ENCODE results near the gene FLRT2. TPM values are rescaled to one million over a fixed set of nuclear protein-coding genes. Genes with fewer than 3 reads are reported as not detected.

FLRT2 gene
- total and polyA plus RNA-seq, 9 of the 15 experiments (the other 6 are each of a cell fraction or from before 2014, with no cell fraction given) = 0.02 TPM; not detected in 8

GRCh38 chr14:85663256-85663655, 133.3 kb downstream of the FLRT2 start:
- no peaks in the 10 kb centered on the region for H3K9me1 ChIP-seq (ENCODE audit: control insufficient read depth, insufficient read depth, low read length)
- H3K9ac ChIP-seq (ENCODE audit: insufficient read depth in 1 of 2, low read depth in 2 of 2, low read length in 2 of 2) = no peak overlapping the region
- no TSS peak for BruUV-seq (replicated peaks)
- H3K4me2 ChIP-seq (ENCODE audit: insufficient read depth, low read length) = no peak overlapping the region
- no peak for FAIRE-seq
- H3K4me1 ChIP-seq (replicated peaks in 1 of 2; ENCODE audit: control insufficient read depth in 2 of 2, insufficient read depth in 2 of 2, low read length in 2 of 2) = no peaks in the 10 kb centered on the region
- POLR2A ChIA-PET = no interaction called here
- H3K79me2 ChIP-seq (ENCODE audit: control insufficient read depth, insufficient read depth, low read length) = no peaks in the 10 kb centered on the region
- CTCF ChIA-PET (ENCODE audit: low intra/inter-chr PET ratio) = no interaction called here
- no peak for ATAC-seq
- WGBS (ENCODE audit: insufficient coverage, low coverage, missing lambda C conversion rate) = 0% methylated on average over 2 of the region's 2 CpGs
- H3K27me3 ChIP-seq (ENCODE audit: control insufficient read depth in 2 of 2, insufficient read depth in 2 of 2, low read length in 2 of 2) = no peaks in the 10 kb centered on the region
- in situ Hi-C loops (cut with MboI) = no loop called here
- H2AFZ ChIP-seq (ENCODE audit: low read depth, low read length) = no peak overlapping the region
- DNase-seq (ENCODE audit: extremely low read depth in 1 of 4, low spot score in 3 of 4) = no peak
- TF ChIP-seq ZNF695 (CRISPR knock-in tag; IDR thresholded peaks at IDR 0.05) (no peak), CHAMP1 (IDR thresholded peaks at IDR 0.05) (no peak), MXI1 (IDR thresholded peaks at IDR 0.05; ENCODE audit: low read depth, low read length) (no peak), ZNF740 (CRISPR knock-in tag; IDR thresholded peaks at IDR 0.05) (no peak), ZNF740 (tag; IDR thresholded peaks at IDR 0.05) (no peak), ZNF444 (CRISPR knock-in tag; IDR thresholded peaks at IDR 0.05) (no peak), SIRT6 (IDR thresholded peaks at IDR 0.05; ENCODE audit: low read depth, low read length) (no peak), ZNF766 (CRISPR knock-in tag; conservative IDR thresholded peaks at IDR 0.05) (no peak), GATA2 (CRISPR knock-in tag; IDR thresholded peaks at IDR 0.05) (no peak), ADNP (tag; IDR thresholded peaks at IDR 0.05) (no peak), ZNF644 (tag; IDR thresholded peaks at IDR 0.05; ENCODE audit: low read depth) (no peak)
- no peaks in the 10 kb centered on the region for H3K36me3 ChIP-seq (ENCODE audit: control insufficient read depth, insufficient read depth, low read length)
- H3K4me3 ChIP-seq = no peak overlapping the region
- no peak overlapping the region for H3K27ac ChIP-seq (ENCODE audit: extremely low read depth, low read depth, low read length)
- intact Hi-C loops (cut with micrococcal nuclease) = no loop called here
- H3K9me3 ChIP-seq (replicated peaks; ENCODE audit: control insufficient read depth, insufficient read depth, low read depth, low read length) = no peaks in the 10 kb centered on the region
- H4K20me1 ChIP-seq (replicated peaks; ENCODE audit: control insufficient read depth, insufficient read depth, low read length) = no peaks in the 10 kb centered on the region

Measured in K562 (cell line).